CD14-positive monocyte (primary cell): ENCODE measurements around the gene CCDC88C. TPM values are rescaled to one million over a fixed set of nuclear protein-coding genes. Genes with fewer than 3 reads are reported as not detected.

Experiments
- DNase-seq, 3 donors: peaks; one replicate each; pipeline ENCODE4 v3.0.0-alpha.2; 2011 to 2022
- H2AFZ ChIP-seq: 2 replicates; pipeline ENCODE4 v1.6.0; 2012; ENCODE audit warnings: mild to moderate bottlenecking, low read depth, low read length, inconsistent platforms; ENCODE audit not compliant: insufficient read depth, poor library complexity, severe bottlenecking
- H3K27ac ChIP-seq, 2 donors: 1 replicate in 1 of 2; 2 replicates in 1 of 2; pipeline ENCODE4 v1.5.1; 2012 to 2013; ENCODE audit warnings: low read length in 2 of 2, control low read depth in 1 of 2, inconsistent platforms in 1 of 2, low read depth in 1 of 2, mild to moderate bottlenecking in 1 of 2
- H3K27me3 ChIP-seq, 2 donors: one replicate each; pipeline versions ENCODE4 v1.6.0 to v1.6.1; 2011 to 2013; ENCODE audit warnings: low read length in 2 of 2; ENCODE audit not compliant: control insufficient read depth in 2 of 2, insufficient read depth in 2 of 2
- H3K36me3 ChIP-seq, 2 donors: replicated peaks in 1 of 2; 1 replicate in 1 of 2; 2 replicates in 1 of 2; pipeline versions ENCODE4 v1.5.1 to v1.6.1; 2012 to 2013; ENCODE audit warnings: low read length in 2 of 2, control low read depth in 1 of 2, inconsistent platforms in 1 of 2, mild to moderate bottlenecking in 1 of 2; ENCODE audit not compliant: insufficient read depth in 2 of 2, control insufficient read depth in 1 of 2
- H3K4me1 ChIP-seq, 2 donors: 1 replicate in 1 of 2; 2 replicates in 1 of 2; pipeline versions ENCODE4 v1.5.1 to v1.6.1; 2012 to 2013; ENCODE audit warnings: low read length in 2 of 2, control low read depth in 1 of 2, inconsistent platforms in 1 of 2, mild to moderate bottlenecking in 1 of 2, moderate library complexity in 1 of 2; ENCODE audit not compliant: insufficient read depth in 2 of 2, control insufficient read depth in 1 of 2
- H3K4me2 ChIP-seq: replicated peaks from 2 replicates; pipeline ENCODE3; 2012; ENCODE audit warnings: low read length, moderate library complexity, mild to moderate bottlenecking; ENCODE audit not compliant: poor library complexity, severe bottlenecking; ENCODE audit errors: extremely low read depth
- H3K4me3 ChIP-seq, 3 experiments: fragments of 200-600 bp in 1 of 3; sonication (generic) in 1 of 3; replicated peaks in 1 of 3; 1 replicate in 2 of 3; 2 replicates in 1 of 3; pipeline ENCODE4 v1.5.1; 2011 to 2013; ENCODE audit warnings: low read length in 3 of 3, mild to moderate bottlenecking in 3 of 3, control low read depth in 2 of 3, low read depth in 2 of 3, inconsistent platforms in 1 of 3, moderate library complexity in 1 of 3
- H3K79me2 ChIP-seq: 2 replicates; pipeline ENCODE4 v1.6.0; 2012; ENCODE audit warnings: mild to moderate bottlenecking, control low read depth, inconsistent platforms, low read length, moderate library complexity; ENCODE audit not compliant: insufficient read depth
- H3K9ac ChIP-seq: 2 replicates; pipeline ENCODE4 v1.6.0; 2017; ENCODE audit warnings: low read length, mild to moderate bottlenecking; ENCODE audit not compliant: insufficient read depth, poor library complexity, severe bottlenecking
- H3K9me3 ChIP-seq, 2 donors: replicated peaks in 1 of 2; 1 replicate in 1 of 2; 2 replicates in 1 of 2; pipeline versions ENCODE4 v1.5.1 to v1.6.1; 2012 to 2013; ENCODE audit warnings: low read length in 2 of 2, control low read depth in 1 of 2; ENCODE audit not compliant: control insufficient read depth in 1 of 2, insufficient read depth in 1 of 2
- H4K20me1 ChIP-seq: 2 replicates; pipeline ENCODE4 v1.6.0; 2012; ENCODE audit warnings: mild to moderate bottlenecking, low read length, control low read depth, moderate library complexity; ENCODE audit not compliant: insufficient read depth
- H3K27ac Mint-ChIP-seq, 7 donors: one replicate each; pipeline ENCODE4 v1.8.0; 2020; ENCODE audit warnings: mild to moderate bottlenecking in 7 of 7, mixed read lengths in 7 of 7, moderate library complexity in 6 of 7, inconsistent platforms in 2 of 7
- H3K27me3 Mint-ChIP-seq, 3 donors: one replicate each; pipeline ENCODE4 v1.8.0; 2021 to 2022; ENCODE audit warnings: low read depth in 3 of 3, mild to moderate bottlenecking in 3 of 3, mixed read lengths in 3 of 3, moderate library complexity in 3 of 3, inconsistent platforms in 1 of 3
- H3K36me3 Mint-ChIP-seq, 2 donors: one replicate each; pipeline ENCODE4 v1.8.0; 2020; ENCODE audit warnings: mixed read lengths in 2 of 2, inconsistent platforms in 1 of 2, mild to moderate bottlenecking in 1 of 2
- H3K4me1 Mint-ChIP-seq: one replicate; pipeline ENCODE4 v1.8.0; 2020; ENCODE audit warnings: mild to moderate bottlenecking, mixed read lengths
- H3K4me3 Mint-ChIP-seq, 2 donors: one replicate each; pipeline ENCODE4 v1.8.0; 2020; ENCODE audit warnings: mild to moderate bottlenecking in 2 of 2, mixed read lengths in 2 of 2, moderate library complexity in 1 of 2
- H3K9me3 Mint-ChIP-seq, 7 donors: one replicate each; pipeline ENCODE4 v1.8.0; 2020 to 2022; ENCODE audit warnings: mixed read lengths in 7 of 7, mild to moderate bottlenecking in 6 of 7, moderate library complexity in 6 of 7, inconsistent platforms in 2 of 7
- WGBS: methylation state at CpG from one replicate; pipeline ENCODE4 v1.1.5; 2013; ENCODE audit warnings: missing lambda C conversion rate; ENCODE audit not compliant: insufficient coverage; 5-methylcytosine and 5-hydroxymethylcytosine counted together
- intact Hi-C, 2 donors: fragments of 100-400 bp; cut with micrococcal nuclease; formaldehyde crosslinking; loops; one replicate each; pipeline versions ENCODE4 v1.15.0 to v1.15.1; 2023
- polyA plus RNA-seq, 3 donors: library from polyadenylated mRNA; depleted of rRNA in 1 of 3; unstranded in 2 of 3; stranded (reverse) in 1 of 3; fragments of 300-500 nt in 2 of 3; fragments of >200 nt in 1 of 3; fragmentation: Illumina TruSeq in 2 of 3; gene quantifications; 1 replicate in 2 of 3; 2 replicates in 1 of 3; pipeline ENCODE4 v1.2.3, GENCODE V29; 2012 to 2021
- TF ChIP-seq, protein P1 (sequence below): fragments of 200-600 bp; IDR thresholded peaks from one replicate; pipeline ENCODE4 v1.8.0; 2022; ENCODE audit warnings: antibody characterized with exemption, mild to moderate bottlenecking

The CCDC88C gene
- polyA plus RNA-seq, 3 donors, result 11.6 to 69.7 (median 12.3) TPM

DNA sequence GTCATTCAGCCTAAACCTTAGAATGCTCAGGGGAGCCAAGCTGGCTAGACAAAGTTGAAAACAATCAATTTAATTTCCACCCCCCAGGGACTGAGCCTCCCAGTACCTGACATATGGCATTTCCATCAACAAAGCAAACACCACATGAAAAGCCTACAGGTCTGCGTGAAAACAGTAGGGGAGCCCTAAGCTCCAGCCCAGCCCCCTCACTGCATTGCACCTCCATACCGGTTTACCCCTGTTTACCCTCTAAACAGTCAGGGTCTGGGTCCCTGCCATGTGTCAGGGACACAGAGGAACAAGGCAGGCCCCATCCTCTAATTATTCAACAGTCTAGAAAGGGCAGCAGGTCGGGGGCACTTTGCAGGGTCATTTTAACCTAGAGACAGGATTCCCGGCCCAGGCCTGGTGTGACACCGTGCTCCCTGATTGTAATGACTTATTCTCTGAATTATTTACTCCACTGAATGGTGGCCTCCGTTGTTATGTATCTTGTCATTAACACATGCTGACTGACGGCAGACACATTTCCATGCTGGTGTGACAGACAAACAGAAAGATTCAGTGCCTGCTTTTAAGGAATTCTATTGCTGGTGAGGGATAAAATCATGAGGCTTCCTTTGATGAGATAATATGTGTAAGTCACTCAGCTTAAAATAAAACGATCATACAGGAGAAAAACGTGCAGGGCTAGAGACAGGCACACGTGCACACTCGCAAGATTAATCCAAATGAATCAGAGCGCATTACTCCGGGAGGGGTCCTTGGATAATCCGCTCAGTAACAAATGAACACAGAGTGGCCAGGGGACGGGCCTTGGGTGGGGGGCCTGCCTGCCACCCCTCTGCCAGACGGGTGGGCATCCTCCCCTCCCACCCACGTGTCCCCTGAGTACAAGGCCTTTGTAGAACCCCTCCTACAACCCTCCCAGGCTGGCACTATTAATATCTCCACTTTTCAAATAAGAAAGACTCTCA is 23.2 kb downstream of the CCDC88C start:
- Mint-ChIP-seq H3K4me1 (peaks cover 96% of the 10 kb centered on the region), H3K36me3 (peaks cover 21 to 31% of the 10 kb centered on the region in 2 donors), H3K9me3 (no peaks in the 10 kb centered on the region), H3K4me3 (no peak overlapping the region), H3K27ac (peak overlapping the region in 6 of 7 donors; percentile 33 to 96 (median 80)), H3K27me3 (peaks cover 0 to 6% (median 1%) of the 10 kb centered on the region in 3 donors)
- Histone ChIP-seq H3K9me3 (no peaks in the 10 kb centered on the region), H3K36me3 (no peaks in the 10 kb centered on the region), H3K27ac (peak overlapping the region in 1 of 2 donors; percentile 84), H4K20me1 (peaks cover 78% of the 10 kb centered on the region), H3K4me1 (peaks cover 97 to 100% of the 10 kb centered on the region in 2 donors), H2AFZ (no peak overlapping the region), H3K9ac (no peak overlapping the region), H3K4me2 (peak overlapping the region; percentile 84), H3K27me3 (no peaks in the 10 kb centered on the region), H3K4me3 (no peak overlapping the region), H3K79me2 (peaks cover 100% of the 10 kb centered on the region)
- WGBS, result 93% methylated on average over 16 of the region's 17 CpGs
- intact Hi-C loops, result loop anchor here (5.0 kb wide), 2 partner anchors 32 to 37 kb away; no protein-coding TSS in a partner anchor
- TF ChIP-seq, protein P1, sequence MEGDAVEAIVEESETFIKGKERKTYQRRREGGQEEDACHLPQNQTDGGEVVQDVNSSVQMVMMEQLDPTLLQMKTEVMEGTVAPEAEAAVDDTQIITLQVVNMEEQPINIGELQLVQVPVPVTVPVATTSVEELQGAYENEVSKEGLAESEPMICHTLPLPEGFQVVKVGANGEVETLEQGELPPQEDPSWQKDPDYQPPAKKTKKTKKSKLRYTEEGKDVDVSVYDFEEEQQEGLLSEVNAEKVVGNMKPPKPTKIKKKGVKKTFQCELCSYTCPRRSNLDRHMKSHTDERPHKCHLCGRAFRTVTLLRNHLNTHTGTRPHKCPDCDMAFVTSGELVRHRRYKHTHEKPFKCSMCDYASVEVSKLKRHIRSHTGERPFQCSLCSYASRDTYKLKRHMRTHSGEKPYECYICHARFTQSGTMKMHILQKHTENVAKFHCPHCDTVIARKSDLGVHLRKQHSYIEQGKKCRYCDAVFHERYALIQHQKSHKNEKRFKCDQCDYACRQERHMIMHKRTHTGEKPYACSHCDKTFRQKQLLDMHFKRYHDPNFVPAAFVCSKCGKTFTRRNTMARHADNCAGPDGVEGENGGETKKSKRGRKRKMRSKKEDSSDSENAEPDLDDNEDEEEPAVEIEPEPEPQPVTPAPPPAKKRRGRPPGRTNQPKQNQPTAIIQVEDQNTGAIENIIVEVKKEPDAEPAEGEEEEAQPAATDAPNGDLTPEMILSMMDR, result no peak
- no peak for DNase-seq

DNA sequence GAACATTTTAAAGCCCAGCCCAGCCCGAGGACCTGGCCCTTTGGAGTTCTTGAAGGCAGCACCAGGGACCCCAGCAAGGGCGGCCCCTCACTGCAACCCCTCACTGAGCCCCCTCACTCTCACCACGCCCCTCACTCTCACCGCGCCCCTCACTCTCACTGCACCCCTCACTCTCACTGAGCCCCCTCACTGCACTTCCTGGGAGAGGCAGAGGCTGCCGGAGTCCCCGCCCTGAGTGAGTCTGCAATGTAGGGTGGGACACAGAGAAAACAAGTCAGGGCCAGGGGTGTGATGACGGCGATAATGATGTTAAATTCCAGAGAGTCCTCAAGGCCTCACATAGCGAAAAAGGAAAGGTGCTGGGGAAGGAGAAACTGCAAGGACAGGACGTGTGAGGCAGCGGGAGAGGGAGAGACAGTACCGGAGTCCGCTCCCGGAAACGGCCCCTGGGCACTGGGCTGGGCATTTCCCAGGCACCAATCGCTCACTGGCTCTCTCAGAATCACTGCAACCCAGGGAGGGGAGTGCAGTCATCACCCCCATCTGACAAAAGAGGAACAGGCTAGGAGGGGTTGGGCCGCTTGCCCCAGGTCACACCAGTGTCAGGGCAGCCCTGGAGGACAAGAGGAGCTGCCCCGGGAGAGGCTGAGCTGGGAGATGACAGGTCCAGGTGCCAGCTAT is 24.9 kb downstream of the CCDC88C start:
- WGBS, result 36% methylated on average over 8 of the region's 19 CpGs
- H3K4me3 Mint-ChIP-seq, result peak overlapping the region; percentile 69 to 73
- peak overlapping the region; percentile 85 to 96 (median 94) for H3K27ac Mint-ChIP-seq
- Histone ChIP-seq H3K27me3 (no peaks in the 10 kb centered on the region), H4K20me1 (peaks cover 76% of the 10 kb centered on the region), H3K9ac (peak overlapping the region; percentile 48), H2AFZ (no peak overlapping the region), H3K79me2 (peaks cover 99% of the 10 kb centered on the region), H3K36me3 (no peaks in the 10 kb centered on the region), H3K4me3 (peak overlapping the region in 2 of 3 experiments; percentile 3 to 65), H3K27ac (peak overlapping the region; percentile 72 to 84), H3K9me3 (no peaks in the 10 kb centered on the region), H3K4me1 (peaks cover 97 to 100% of the 10 kb centered on the region in 2 donors), H3K4me2 (peak overlapping the region; percentile 72)
- intact Hi-C loops, result no loop called here
- peaks cover 0 to 6% (median 1%) of the 10 kb centered on the region in 3 donors for H3K27me3 Mint-ChIP-seq
- peaks cover 21 to 30% of the 10 kb centered on the region in 2 donors for H3K36me3 Mint-ChIP-seq
- TF ChIP-seq, protein P1, result no peak
- peak; percentile 84 to 93 (median 87) for DNase-seq
- peaks cover 96% of the 10 kb centered on the region for H3K4me1 Mint-ChIP-seq
- H3K9me3 Mint-ChIP-seq, result no peaks in the 10 kb centered on the region
